Loucy (cell line): ENCODE data around the gene TRIM41.
"Not testable (repeated sequence)": the region's sequence is repeated elsewhere in the genome, so short reads cannot be mapped to it uniquely, and the experiment has no call there.

Experiments used
- H2AFZ ChIP-seq: fragments of 200-600 bp; sonication (generic); 2 replicates; pipeline ENCODE4 v1.6.0; 2016; ENCODE audit warnings: antibody characterized with exemption, mild to moderate bottlenecking, low read length, moderate library complexity
- H3F3A ChIP-seq: fragments of 200-600 bp; 2 replicates; pipeline ENCODE4 v1.6.0; 2016; ENCODE audit warnings: antibody characterized with exemption, low read depth, mild to moderate bottlenecking
- H3K27me3 ChIP-seq: fragments of 200-600 bp; sonication (generic); 2 replicates; pipeline ENCODE4 v1.6.1; 2014; ENCODE audit warnings: low read length, mild to moderate bottlenecking; ENCODE audit not compliant: insufficient read depth, poor library complexity, severe bottlenecking
- H3K36me3 ChIP-seq: fragments of 200-600 bp; sonication (generic); 2 replicates; pipeline ENCODE4 v1.6.1; 2016; ENCODE audit warnings: low read length; ENCODE audit not compliant: insufficient read depth
- H3K4me1 ChIP-seq: fragments of 200-600 bp; sonication (generic); 2 replicates; pipeline ENCODE4 v1.5.1; 2014; ENCODE audit warnings: low read length, mild to moderate bottlenecking; ENCODE audit not compliant: insufficient read depth, poor library complexity, severe bottlenecking
- H3K4me2 ChIP-seq: fragments of 200-600 bp; sonication (generic); 2 replicates; pipeline ENCODE4 v1.6.0; 2014; ENCODE audit warnings: antibody characterized with exemption, low read length, low read depth, mild to moderate bottlenecking; ENCODE audit not compliant: poor library complexity, severe bottlenecking
- H3K4me3 ChIP-seq: fragments of 200-600 bp; sonication (generic); 2 replicates; pipeline ENCODE4 v1.5.1; 2014; ENCODE audit warnings: low read length, mild to moderate bottlenecking, mixed read lengths; ENCODE audit not compliant: poor library complexity, severe bottlenecking
- H3K79me2 ChIP-seq: fragments of 200-600 bp; sonication (generic); 2 replicates; pipeline ENCODE4 v1.6.1; 2014; ENCODE audit warnings: low read length; ENCODE audit not compliant: insufficient read depth
- H3K9ac ChIP-seq: fragments of 200-600 bp; sonication (generic); 2 replicates; pipeline ENCODE4 v1.6.0; 2014; ENCODE audit warnings: mild to moderate bottlenecking, low read depth, low read length, moderate library complexity; ENCODE audit not compliant: poor library complexity, severe bottlenecking
- H3K9me2 ChIP-seq: fragments of 200-600 bp; sonication (generic); replicated peaks from 2 replicates; pipeline ENCODE4 v1.6.1; 2016; ENCODE audit warnings: low read depth, low read length, mixed read lengths
- H3K9me3 ChIP-seq: fragments of 200-600 bp; sonication (generic); 2 replicates; pipeline ENCODE4 v1.6.1; 2014; ENCODE audit warnings: mild to moderate bottlenecking, antibody characterized with exemption, low read length, low read depth; ENCODE audit not compliant: insufficient read depth
- H4K20me1 ChIP-seq: fragments of 200-600 bp; sonication (generic); 2 replicates; pipeline ENCODE4 v1.6.0; 2014; ENCODE audit warnings: antibody characterized with exemption, low read length, mild to moderate bottlenecking; ENCODE audit not compliant: insufficient read depth, poor library complexity, severe bottlenecking
- CTCF ChIP-seq: fragments of 200-600 bp; sonication (generic); conservative IDR thresholded peaks from 2 replicates; pipeline ENCODE4 v1.5.1; 2014; ENCODE audit warnings: mild to moderate bottlenecking, antibody characterized with exemption, low read length
- EZH2phosphoT487 ChIP-seq: fragments of 200-600 bp; IDR thresholded peaks from 2 replicates; pipeline ENCODE4 v1.6.1; 2018; ENCODE audit warnings: antibody characterized with exemption, mild to moderate bottlenecking, moderate library complexity, borderline replicate concordance

Gene TRIM41

GRCh38 chr5:181223058-181223728 lies at the start of gene TRIM41:
Gene TRIM41, plus strand, starts transcription at chr5:181223281. Its CDS starts 719 bp downstream, at chr5:181224000.
- H3K4me1 ChIP-seq = peaks cover 12% of the 10 kb centered on the region
- H4K20me1 ChIP-seq = no peaks in the 10 kb centered on the region
- peak within 1 kb of the TSS; percentile 98 for H3K9ac ChIP-seq
- H2AFZ ChIP-seq = peak within 1 kb of the TSS; percentile 70
- H3K79me2 ChIP-seq = peaks cover 16% of the 10 kb centered on the region; the same call in 1 of the 2 replicates
- peak within 1 kb of the TSS; percentile 96 for H3K4me3 ChIP-seq
- TF ChIP-seq CTCF (no peak), EZH2phosphoT487 (no peak)
- no peaks in the 10 kb centered on the region for H3K36me3 ChIP-seq
- peaks cover 5% of the 10 kb centered on the region; the same call in 1 of the 2 replicates for H3F3A ChIP-seq
- no peaks in the 10 kb centered on the region for H3K9me3 ChIP-seq
- H3K9me2 ChIP-seq = no peaks in the 10 kb centered on the region
- no peaks in the 10 kb centered on the region for H3K27me3 ChIP-seq
- peak within 1 kb of the TSS; percentile 95 for H3K4me2 ChIP-seq

GRCh38 chr5:181173420-181174342 lies 49.4 kb upstream of the TRIM41 start:
- H3K9me3 ChIP-seq = no peaks in the 10 kb centered on the region
- H3K9ac ChIP-seq = no peak overlapping the region
- no peak overlapping the region for H3K4me2 ChIP-seq
- H3F3A ChIP-seq = no peaks in the 10 kb centered on the region
- no peaks in the 10 kb centered on the region for H3K27me3 ChIP-seq
- H4K20me1 ChIP-seq = no peaks in the 10 kb centered on the region
- H3K4me1 ChIP-seq = no peaks in the 10 kb centered on the region
- H3K36me3 ChIP-seq = no peaks in the 10 kb centered on the region
- H3K9me2 ChIP-seq = no peaks in the 10 kb centered on the region
- TF ChIP-seq CTCF = no peak
- TF ChIP-seq EZH2phosphoT487 = no peak
- H3K4me3 ChIP-seq = no peak overlapping the region
- H3K79me2 ChIP-seq = no peaks in the 10 kb centered on the region
- H2AFZ ChIP-seq = no peak overlapping the region

GRCh38 chr5:181176254-181176952 lies 46.7 kb upstream of the TRIM41 start:
- Histone ChIP-seq H3K27me3 (no peaks in the 10 kb centered on the region), H3K4me3 (no peak overlapping the region), H3K9me2 (no peaks in the 10 kb centered on the region), H3K9me3 (no peaks in the 10 kb centered on the region), H4K20me1 (no peaks in the 10 kb centered on the region), H2AFZ (no peak overlapping the region), H3K4me2 (no peak overlapping the region), H3F3A (no peaks in the 10 kb centered on the region), H3K36me3 (no peaks in the 10 kb centered on the region), H3K4me1 (no peaks in the 10 kb centered on the region), H3K79me2 (no peaks in the 10 kb centered on the region), H3K9ac (no peak overlapping the region)
- TF ChIP-seq CTCF = no peak
- no peak for TF ChIP-seq EZH2phosphoT487

GRCh38 chr5:181177559-181177958 lies 45.5 kb upstream of the TRIM41 start:
- H3K4me1 ChIP-seq, H3K9ac ChIP-seq, H2AFZ ChIP-seq, H3K9me3 ChIP-seq, H3F3A ChIP-seq, H3K36me3 ChIP-seq, H3K79me2 ChIP-seq, H4K20me1 ChIP-seq, H3K9me2 ChIP-seq, H3K4me3 ChIP-seq, H3K4me2 ChIP-seq, H3K27me3 ChIP-seq: not testable (repeated sequence)
